NCI-H1048 (cell line): Measurements from ENCODE around the gene ICE1.
"Not testable (repeated sequence)": the region's sequence is repeated elsewhere in the genome, so short reads cannot be mapped to it uniquely, and the experiment has no call there.

ENCODE experiments used
- DNase-seq: peaks from one replicate; lab custom pipeline; 2025; lab: John Stamatoyannopoulos, UW

The ICE1 gene

GRCh38 chr5:5492087-5492933 lies 69.8 kb downstream of the ICE1 start:
- DNase-seq, result peak; percentile 56

GRCh38 chr5:5492934-5493271 lies 70.4 kb downstream of the ICE1 start:
- not testable (repeated sequence) for DNase-seq

- DNase-seq, result peak; percentile 78
Measured at GRCh38 chr5:5494489-5495402, 72.3 kb downstream of the ICE1 start.

- DNase-seq, result peak; percentile 54
Measured at GRCh38 chr5:5497152-5497788, 74.8 kb downstream of the ICE1 start.

GRCh38 chr5:5499442-5499841 lies 77.0 kb downstream of the ICE1 start:
- no peak for DNase-seq

GRCh38 chr5:5504325-5504724 lies 81.8 kb downstream of the ICE1 start:
- no peak for DNase-seq

- DNase-seq, result no peak
Measured at GRCh38 chr5:5505815-5506214, 83.3 kb downstream of the ICE1 start.

GRCh38 chr5:5508391-5508790 lies 85.9 kb downstream of the ICE1 start:
- no peak for DNase-seq

- no peak for DNase-seq
Measured at GRCh38 chr5:5511904-5512416, 89.5 kb downstream of the ICE1 start.

- DNase-seq, result no peak
Measured at GRCh38 chr5:5512543-5512942, 90.1 kb downstream of the ICE1 start.

GRCh38 chr5:5520622-5521021 lies 98.1 kb downstream of the ICE1 start:
- not testable (repeated sequence) for DNase-seq

- no peak for DNase-seq
Measured at GRCh38 chr5:5521029-5521428, 98.6 kb downstream of the ICE1 start.

GRCh38 chr5:5521478-5521877 lies 99.0 kb downstream of the ICE1 start:
- DNase-seq, result no peak

- DNase-seq, result no peak
Measured at GRCh38 chr5:5522336-5522735, 99.9 kb downstream of the ICE1 start.

- DNase-seq, result no peak
Measured at GRCh38 chr5:5523066-5523505, 100.6 kb downstream of the ICE1 start.

GRCh38 chr5:5524327-5524726 lies 101.8 kb downstream of the ICE1 start:
- no peak for DNase-seq

GRCh38 chr5:5531371-5531770 lies 108.9 kb downstream of the ICE1 start:
- no peak for DNase-seq

- DNase-seq, result no peak
Measured at GRCh38 chr5:5532306-5533076, 110.0 kb downstream of the ICE1 start.

GRCh38 chr5:5533927-5534326 lies 111.5 kb downstream of the ICE1 start:
- DNase-seq, result no peak

- DNase-seq, result no peak
Measured at GRCh38 chr5:5534333-5534732, 111.9 kb downstream of the ICE1 start.

- DNase-seq, result no peak
Measured at GRCh38 chr5:5536871-5537270, 114.4 kb downstream of the ICE1 start.

GRCh38 chr5:5537426-5537825 lies 114.9 kb downstream of the ICE1 start:
- no peak for DNase-seq
